K562 (cell line): ENCODE results near the gene SYNRG. TPM values are rescaled to one million over a fixed set of nuclear protein-coding genes. Genes with fewer than 3 reads are reported as not detected.

Experiments used
- ATAC-seq: fragments of 200-7000 bp; cut with Tn5 transposase; 3 replicates; pipeline ENCODE4 v1.9.1; 2020; ENCODE audit warnings: moderate library complexity
- BruUV-seq: library from RNA; stranded (reverse); fragments of 400-500 nt; replicated peaks from 2 replicates; lab custom pipeline; 2021; lab: Mats Ljungman, UMichigan
- CTCF ChIA-PET: fragments of 300-600 bp; formaldehyde crosslinking; extraction: SDS; loops from one replicate; lab custom pipeline; 2021; ENCODE audit warnings: low intra/inter-chr PET ratio; lab: Yijun Ruan, JAX
- POLR2A ChIA-PET: fragments of 300-600, 350-650 bp; sonication (Branson Sonifier 250); formaldehyde crosslinking; extraction: SDS; loops from one replicate; lab custom pipeline; 2021; ENCODE audit warnings: antibody characterized with exemption, inconsistent platforms; lab: Yijun Ruan, JAX
- DNase-seq, 4 experiments: peaks; one replicate each; pipeline versions ENCODE4 v3.0.0 to v3.0.0-alpha.2; 2011 to 2018; ENCODE audit warnings: low spot score in 3 of 4, mixed read lengths in 3 of 4; ENCODE audit errors: extremely low read depth in 1 of 4
- FAIRE-seq: peaks from 2 replicates; lab custom pipeline; 2011; peaks lifted over from hg19 to GRCh38; lab: Jason Lieb, UNC
- H2AFZ ChIP-seq: 2 replicates; pipeline ENCODE4 v1.6.0; 2011; ENCODE audit warnings: low read depth, low read length, control low read depth, inconsistent platforms
- H3K27ac ChIP-seq: fragments of 200-600 bp; 3 replicates; pipeline ENCODE4 v1.8.0; 2011; ENCODE audit warnings: low read depth, mild to moderate bottlenecking, control low read depth, inconsistent platforms, low read length, moderate library complexity, mixed read lengths; ENCODE audit errors: extremely low read depth
- H3K27me3 ChIP-seq, 2 experiments: fragments of 300-600 bp in 1 of 2; 2 replicates in 1 of 2; 3 replicates in 1 of 2; pipeline versions ENCODE4 v1.6.0 to v1.8.0; 2011; ENCODE audit warnings: inconsistent platforms in 2 of 2, low read length in 2 of 2, mild to moderate bottlenecking in 1 of 2, mixed read lengths in 1 of 2, moderate library complexity in 1 of 2; ENCODE audit not compliant: control insufficient read depth in 2 of 2, insufficient read depth in 2 of 2
- H3K36me3 ChIP-seq: fragments of 300-600 bp; 3 replicates; pipeline ENCODE4 v1.8.0; 2011; ENCODE audit warnings: mild to moderate bottlenecking, low read length, inconsistent platforms; ENCODE audit not compliant: control insufficient read depth, insufficient read depth
- H3K4me1 ChIP-seq, 2 experiments: fragments of 200-600 bp in 1 of 2; replicated peaks in 1 of 2; 2 replicates in 1 of 2; 3 replicates in 1 of 2; pipeline versions ENCODE4 v1.5.1 to v1.8.0; 2011; ENCODE audit warnings: inconsistent platforms in 2 of 2, low read length in 2 of 2, mild to moderate bottlenecking in 1 of 2, mixed read lengths in 1 of 2, moderate library complexity in 1 of 2; ENCODE audit not compliant: control insufficient read depth in 2 of 2, insufficient read depth in 2 of 2
- H3K4me2 ChIP-seq: 2 replicates; pipeline ENCODE4 v1.6.1; 2011; ENCODE audit warnings: low read length, control low read depth, inconsistent platforms, mixed read lengths; ENCODE audit not compliant: insufficient read depth
- H3K4me3 ChIP-seq: fragments of 200-600 bp; sonication (generic), shearing (Covaris generic); 2 replicates; pipeline ENCODE4 v1.5.1; 2016; ENCODE audit warnings: control low read depth, inconsistent platforms
- H3K79me2 ChIP-seq: fragments of 200-600 bp; 3 replicates; pipeline ENCODE4 v1.8.0; 2011; ENCODE audit warnings: low read length, inconsistent platforms; ENCODE audit not compliant: control insufficient read depth, insufficient read depth
- H3K9ac ChIP-seq, 2 experiments: 2 replicates each; pipeline versions ENCODE4 v1.6.0 to v1.6.1; 2011; ENCODE audit warnings: low read depth in 2 of 2, low read length in 2 of 2, control low read depth in 1 of 2, inconsistent platforms in 1 of 2, mild to moderate bottlenecking in 1 of 2, mixed read lengths in 1 of 2; ENCODE audit not compliant: insufficient read depth in 1 of 2
- H3K9me1 ChIP-seq: one replicate; pipeline ENCODE4 v1.6.0; 2011; ENCODE audit warnings: inconsistent platforms, mild to moderate bottlenecking, low read length, moderate library complexity; ENCODE audit not compliant: control insufficient read depth, insufficient read depth
- H3K9me3 ChIP-seq: replicated peaks from 2 replicates; pipeline ENCODE4 v1.5.1; 2011; ENCODE audit warnings: low read depth, low read length, inconsistent platforms; ENCODE audit not compliant: control insufficient read depth, insufficient read depth
- H4K20me1 ChIP-seq: replicated peaks from 2 replicates; pipeline ENCODE4 v1.6.1; 2011; ENCODE audit warnings: low read length, inconsistent platforms, mixed read lengths; ENCODE audit not compliant: control insufficient read depth, insufficient read depth
- BDP1 ChIP-seq: IDR thresholded peaks from 3 replicates; pipeline ENCODE4 v1.6.1; 2011; ENCODE audit not compliant: insufficient read length, insufficient read depth
- CEBPB ChIP-seq: fragments of 450-650 bp; IDR thresholded peaks from 2 replicates; pipeline ENCODE4 v1.6.1; 2016; ENCODE audit warnings: missing genetic modification characterization, missing compliant biosample characterization
- HDAC3 ChIP-seq: fragments of 450-650 bp; IDR thresholded peaks from 2 replicates; pipeline ENCODE4 v1.6.1; 2018; ENCODE audit warnings: borderline replicate concordance, mild to moderate bottlenecking, moderate library complexity; ENCODE audit not compliant: partially characterized antibody
- MAFK ChIP-seq: IDR thresholded peaks from 2 replicates; pipeline ENCODE4 v1.6.1; 2011; ENCODE audit warnings: low read length, improper control_type of control experiment
- MECOM ChIP-seq: fragments of 250-450 bp; sonication (Bioruptor Pico); IDR thresholded peaks from 2 replicates; pipeline ENCODE4 v1.8.0; 2022; ENCODE audit warnings: inconsistent platforms
- MEF2D ChIP-seq: conservative IDR thresholded peaks from 2 replicates; pipeline ENCODE4 v1.6.1; 2016; ENCODE audit warnings: low read depth, missing genetic modification characterization, missing compliant biosample characterization
- PRMT5 ChIP-seq: sonication (generic); formaldehyde crosslinking; IDR thresholded peaks from 2 replicates; pipeline ENCODE4 v1.5.0; 2020; ENCODE audit warnings: missing genetic modification reagents
- ZKSCAN1 ChIP-seq: fragments of 150-350 bp; IDR thresholded peaks from 2 replicates; pipeline ENCODE4 v1.6.1; 2016; ENCODE audit warnings: low read depth, low read length
- WGBS: fragments of 100-300 bp; shearing (Covaris generic); methylation state at CpG from one replicate; pipeline ENCODE4 v1.1.6; 2016; ENCODE audit warnings: low coverage, mixed read lengths; ENCODE audit not compliant: insufficient coverage; ENCODE audit errors: missing lambda C conversion rate; 5-methylcytosine and 5-hydroxymethylcytosine counted together
- in situ Hi-C: fragments of 300-500 bp; cut with MboI; formaldehyde crosslinking; loops from 4 replicates; pipeline ENCODE4 v1.15.0; 2018; ENCODE audit warnings: inconsistent platforms, mixed read lengths
- intact Hi-C: fragments of 100-400 bp; cut with micrococcal nuclease; formaldehyde crosslinking; loops from 2 replicates; pipeline ENCODE4 v1.14.2; 2022
- polyA plus RNA-seq, 8 experiments: library from polyadenylated mRNA; depleted of rRNA in 4 of 8; stranded (reverse) in 5 of 8; unstranded in 3 of 8; fragments of >200 nt; fragmentation: Nextera tagmentation in 2 of 8; fragmentation: Illumina TruSeq in 1 of 8; extraction: Ambion mirVana in 2 of 8; extraction: Trizol in 1 of 8; gene quantifications; 2 replicates each; pipeline versions ENCODE4 v1.2.1 to v1.2.3, GENCODE V29; 2011 to 2014; ENCODE audit warnings: inconsistent platforms in 1 of 8, missing spikeins in 1 of 8
- total RNA-seq, 7 experiments: library from RNA; depleted of rRNA in 6 of 7; stranded (reverse); fragments of >200 nt in 6 of 7; fragmentation: Illumina TruSeq in 2 of 7; extraction: Trizol in 2 of 7; gene quantifications; 2 replicates each; pipeline versions ENCODE4 v1.2.1 to v1.2.3, GENCODE V29; 2011 to 2021; ENCODE audit warnings: low replicate concordance in 1 of 7
- TF ChIP-seq, protein P1 (sequence below): fragments of 200-800 bp; sonication (Bioruptor generic); IDR thresholded peaks from 2 replicates; pipeline ENCODE4 v1.6.1; 2016; ENCODE audit warnings: missing genetic modification characterization, missing compliant biosample characterization

The SYNRG gene
- total and polyA plus RNA-seq, 9 of the 15 experiments (the other 6 are each of a cell fraction or from before 2014, with no cell fraction given) = 2.9 to 28.2 (median 15.1) TPM

- TF ChIP-seq, protein P1, sequence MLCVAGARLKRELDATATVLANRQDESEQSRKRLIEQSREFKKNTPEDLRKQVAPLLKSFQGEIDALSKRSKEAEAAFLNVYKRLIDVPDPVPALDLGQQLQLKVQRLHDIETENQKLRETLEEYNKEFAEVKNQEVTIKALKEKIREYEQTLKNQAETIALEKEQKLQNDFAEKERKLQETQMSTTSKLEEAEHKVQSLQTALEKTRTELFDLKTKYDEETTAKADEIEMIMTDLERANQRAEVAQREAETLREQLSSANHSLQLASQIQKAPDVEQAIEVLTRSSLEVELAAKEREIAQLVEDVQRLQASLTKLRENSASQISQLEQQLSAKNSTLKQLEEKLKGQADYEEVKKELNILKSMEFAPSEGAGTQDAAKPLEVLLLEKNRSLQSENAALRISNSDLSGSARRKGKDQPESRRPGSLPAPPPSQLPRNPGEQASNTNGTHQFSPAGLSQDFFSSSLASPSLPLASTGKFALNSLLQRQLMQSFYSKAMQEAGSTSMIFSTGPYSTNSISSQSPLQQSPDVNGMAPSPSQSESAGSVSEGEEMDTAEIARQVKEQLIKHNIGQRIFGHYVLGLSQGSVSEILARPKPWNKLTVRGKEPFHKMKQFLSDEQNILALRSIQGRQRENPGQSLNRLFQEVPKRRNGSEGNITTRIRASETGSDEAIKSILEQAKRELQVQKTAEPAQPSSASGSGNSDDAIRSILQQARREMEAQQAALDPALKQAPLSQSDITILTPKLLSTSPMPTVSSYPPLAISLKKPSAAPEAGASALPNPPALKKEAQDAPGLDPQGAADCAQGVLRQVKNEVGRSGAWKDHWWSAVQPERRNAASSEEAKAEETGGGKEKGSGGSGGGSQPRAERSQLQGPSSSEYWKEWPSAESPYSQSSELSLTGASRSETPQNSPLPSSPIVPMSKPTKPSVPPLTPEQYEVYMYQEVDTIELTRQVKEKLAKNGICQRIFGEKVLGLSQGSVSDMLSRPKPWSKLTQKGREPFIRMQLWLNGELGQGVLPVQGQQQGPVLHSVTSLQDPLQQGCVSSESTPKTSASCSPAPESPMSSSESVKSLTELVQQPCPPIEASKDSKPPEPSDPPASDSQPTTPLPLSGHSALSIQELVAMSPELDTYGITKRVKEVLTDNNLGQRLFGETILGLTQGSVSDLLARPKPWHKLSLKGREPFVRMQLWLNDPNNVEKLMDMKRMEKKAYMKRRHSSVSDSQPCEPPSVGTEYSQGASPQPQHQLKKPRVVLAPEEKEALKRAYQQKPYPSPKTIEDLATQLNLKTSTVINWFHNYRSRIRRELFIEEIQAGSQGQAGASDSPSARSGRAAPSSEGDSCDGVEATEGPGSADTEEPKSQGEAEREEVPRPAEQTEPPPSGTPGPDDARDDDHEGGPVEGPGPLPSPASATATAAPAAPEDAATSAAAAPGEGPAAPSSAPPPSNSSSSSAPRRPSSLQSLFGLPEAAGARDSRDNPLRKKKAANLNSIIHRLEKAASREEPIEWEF = no peak
Measured at GRCh38 chr17:37538981-37539659, 70.1 kb downstream of the SYNRG start (continued).

- H3K4me1 ChIP-seq = no peaks in the 10 kb centered on the region
- in situ Hi-C loops (no loop called here), intact Hi-C loops (no loop called here)
- no peak for ATAC-seq
- no peaks in the 10 kb centered on the region for H3K79me2 ChIP-seq
- 89% methylated on average over 5 of the region's 5 CpGs for WGBS
- H3K4me3 ChIP-seq = no peak overlapping the region
- CTCF ChIA-PET = no interaction called here
- no peaks in the 10 kb centered on the region for H3K9me3 ChIP-seq
- no peaks in the 10 kb centered on the region for H3K27me3 ChIP-seq
- POLR2A ChIA-PET = no interaction called here
- no peaks in the 10 kb centered on the region for H4K20me1 ChIP-seq
- DNase-seq = no peak
- H3K27ac ChIP-seq = no peak overlapping the region
- no peak overlapping the region for H3K4me2 ChIP-seq
- no TSS peak for BruUV-seq
- H3K36me3 ChIP-seq = peaks cover 59% of the 10 kb centered on the region
- H3K9me1 ChIP-seq = no peaks in the 10 kb centered on the region
- TF ChIP-seq MEF2D (tag) = no peak
- no peak for TF ChIP-seq ZKSCAN1
- no peak for TF ChIP-seq BDP1
- no peak for TF ChIP-seq HDAC3
- no peak for TF ChIP-seq PRMT5 (CRISPR knock-in tag)
- no peak for TF ChIP-seq CEBPB
- TF ChIP-seq MECOM = no peak
- no peak for TF ChIP-seq MAFK
- TF ChIP-seq, all 486 proteins: peak for 0
- FAIRE-seq = no peak
- no peak overlapping the region for H3K9ac ChIP-seq
- no peak overlapping the region for H2AFZ ChIP-seq
Measured at GRCh38 chr17:37535906-37536305, 73.3 kb downstream of the SYNRG start.
